ENCODE data around the gene SPINT3. TPM values are rescaled to one million over a fixed set of nuclear protein-coding genes. Genes with fewer than 3 reads are reported as not detected.
A peak's percentile ranks its signal among the peaks of the same experiment; 100 is the strongest.

Gene SPINT3
- total RNA-seq, 1 experiment from 2014 or later: not detected

- TF ChIP-seq ZNF263 (CRISPR knock-in tag; IDR thresholded peaks at IDR 0.05; ENCODE audit: low read depth) (no peak), NR1H2 (CRISPR knock-in tag; IDR thresholded peaks at IDR 0.05) (no peak), GRHL2 (CRISPR knock-in tag; IDR thresholded peaks at IDR 0.05; ENCODE audit: insufficient replicate concordance, severe bottlenecking) (no peak), PREB (CRISPR knock-in tag; IDR thresholded peaks at IDR 0.05; ENCODE audit: borderline replicate concordance) (no peak), MXD4 (CRISPR knock-in tag; IDR thresholded peaks at IDR 0.05; ENCODE audit: borderline replicate concordance) (no peak), EMX1 (CRISPR knock-in tag; IDR thresholded peaks at IDR 0.05) (no peak), HMGA2 (CRISPR knock-in tag; IDR thresholded peaks at IDR 0.05) (no peak), NFE2L1 (CRISPR knock-in tag; IDR thresholded peaks at IDR 0.05) (no peak), ZNF138 (CRISPR knock-in tag; conservative IDR thresholded peaks at IDR 0.05) (no peak), FOXJ3 (CRISPR knock-in tag; IDR thresholded peaks at IDR 0.05; ENCODE audit: borderline replicate concordance) (no peak), NR2C2 (CRISPR knock-in tag; IDR thresholded peaks at IDR 0.05) (no peak), ZSCAN18 (CRISPR knock-in tag; IDR thresholded peaks at IDR 0.05) (no peak), ZNF121 (CRISPR knock-in tag; IDR thresholded peaks at IDR 0.05) (no peak), ARID4B (CRISPR knock-in tag; IDR thresholded peaks at IDR 0.05; ENCODE audit: borderline replicate concordance) (no peak), E2F5 (CRISPR knock-in tag; IDR thresholded peaks at IDR 0.05) (no peak), ATF3 (CRISPR knock-in tag; conservative IDR thresholded peaks at IDR 0.05) (no peak)
- Mint-ChIP-seq H3K4me3 (no peak overlapping the region), H3K4me1 (peaks cover 3% of the 10 kb centered on the region; the same call in 1 of the 2 replicates), H3K27ac (no peak overlapping the region), H3K27me3 (ENCODE audit: low read depth) (no peaks in the 10 kb centered on the region; the same call in 1 of the 2 replicates), H3K36me3 (no peaks in the 10 kb centered on the region), H3K9me3 (peaks cover 2% of the 10 kb centered on the region)
- ChIA-PET CTCF (interaction anchor here (0.6 to 1.4 kb wide), 3 partner anchors 133 to 292 kb away, joined by 3 to 4 read pairs (median 3); no protein-coding TSS in a partner anchor), POLR2A (no interaction called here)
- DNase-seq (ENCODE audit: low spot score): no peak
- ATAC-seq: no peak
These were observed 8.2 kb downstream of the SPINT3 start for GRCh38 chr20:45507011-45507820.

GRCh38 chr20:45506398-45506797 lies 9.0 kb downstream of the SPINT3 start:
- H3K4me1 Mint-ChIP-seq: peaks cover 3% of the 10 kb centered on the region; the same call in 1 of the 2 replicates
- ChIA-PET CTCF (interaction anchor here (1.4 kb wide), 1 partner anchor 195 kb away, joined by 3 read pairs; no protein-coding TSS in a partner anchor), POLR2A (no interaction called here)
- no peaks in the 10 kb centered on the region; the same call in 1 of the 2 replicates for H3K27me3 Mint-ChIP-seq (ENCODE audit: low read depth)
- DNase-seq (ENCODE audit: low spot score) (no peak), ATAC-seq (no peak)
- H3K36me3 Mint-ChIP-seq: no peaks in the 10 kb centered on the region
- H3K27ac Mint-ChIP-seq: no peak overlapping the region
- H3K4me3 Mint-ChIP-seq: no peak overlapping the region
- no peaks in the 10 kb centered on the region for H3K9me3 Mint-ChIP-seq
- TF ChIP-seq NFYB (CRISPR knock-in tag; conservative IDR thresholded peaks at IDR 0.05; ENCODE audit: low read depth) (peak; percentile 35; the same call in 1 of the 2 replicates), ESRRA (CRISPR knock-in tag; IDR thresholded peaks at IDR 0.05; ENCODE audit: borderline replicate concordance) (no peak), ATF3 (CRISPR knock-in tag; conservative IDR thresholded peaks at IDR 0.05) (no peak), ZNF281 (CRISPR knock-in tag; IDR thresholded peaks at IDR 0.05) (no peak), JUN (CRISPR knock-in tag; IDR thresholded peaks at IDR 0.05) (no peak)

All from WTC11 (cell line).